ENCODE measurements around the gene SYAP1. TPM values are rescaled to one million over a fixed set of nuclear protein-coding genes. Genes with fewer than 3 reads are reported as not detected.

The SYAP1 gene
- total RNA-seq, 4 donors from 2014 or later = 10.6 to 26.4 (median 16.9) TPM

- intact Hi-C loops (cut with DNase I; ENCODE audit: low total_unique reads) (no loop called here), in situ Hi-C loops (cut with MboI; ENCODE audit: low sequenced_read_pairs in 4 of 4) (loop anchor here in 2 of 4 donors (25.0 kb wide), 3 partner anchors 187 to 1013 kb away; partner anchors contain the start of gene ZRSR2 (in 1 of the 2))
- H3K4me3 ChIP-seq = no peak overlapping the region
Observed at GRCh38 chrX:16700734-16701133, 18.7 kb upstream of the SYAP1 start.

GRCh38 chrX:16702700-16703599, 16.5 kb upstream of the SYAP1 start:
- ATAC-seq (no peak), DNase-seq (no peak)
- no peak overlapping the region for H3K27ac ChIP-seq
- intact Hi-C loops (cut with DNase I; ENCODE audit: low total_unique reads) = no loop called here
- no peaks in the 10 kb centered on the region for H3K4me1 ChIP-seq
- H3K36me3 ChIP-seq = no peaks in the 10 kb centered on the region
- H3K27me3 ChIP-seq = no peaks in the 10 kb centered on the region
- TF ChIP-seq CTCF (IDR thresholded peaks at IDR 0.05 in 4 of 5, conservative IDR thresholded peaks at IDR 0.05 in 1 of 5) (no peak), POLR2A (IDR thresholded peaks at IDR 0.05) (no peak)
- in situ Hi-C loops (cut with MboI; ENCODE audit: low sequenced_read_pairs in 4 of 4) = loop anchor here in 2 of 4 donors (25.0 kb wide), 3 partner anchors 184 to 1016 kb away; partner anchors contain the start of gene ZRSR2 (in 1 of the 2)
- no peak overlapping the region for H3K4me3 ChIP-seq
- no peaks in the 10 kb centered on the region for H3K9me3 ChIP-seq

More at GRCh38 chrX:16700734-16701133, 18.7 kb upstream of the SYAP1 start:
- Histone ChIP-seq H3K27me3 (no peaks in the 10 kb centered on the region), H3K36me3 (no peaks in the 10 kb centered on the region), H3K27ac (no peak overlapping the region), H3K4me1 (no peaks in the 10 kb centered on the region), H3K9me3 (no peaks in the 10 kb centered on the region)
- ATAC-seq (no peak), DNase-seq (no peak)
- TF ChIP-seq POLR2A (IDR thresholded peaks at IDR 0.05) (no peak), CTCF (IDR thresholded peaks at IDR 0.05 in 4 of 5, conservative IDR thresholded peaks at IDR 0.05 in 1 of 5) (no peak)

- Histone ChIP-seq H3K36me3 (no peaks in the 10 kb centered on the region), H3K27ac (no peak overlapping the region), H3K27me3 (no peaks in the 10 kb centered on the region), H3K9me3 (no peaks in the 10 kb centered on the region), H3K4me3 (no peak overlapping the region), H3K4me1 (no peaks in the 10 kb centered on the region)
- no peak for ATAC-seq
- DNase-seq = no peak
- no peak for TF ChIP-seq POLR2A (IDR thresholded peaks at IDR 0.05)
- no peak for TF ChIP-seq CTCF (IDR thresholded peaks at IDR 0.05 in 4 of 5, conservative IDR thresholded peaks at IDR 0.05 in 1 of 5)
- in situ Hi-C loops (cut with MboI; ENCODE audit: low sequenced_read_pairs in 4 of 4) = loop anchor here in 2 of 4 donors (25.0 kb wide), 3 partner anchors 182 to 1018 kb away; partner anchors contain the start of gene ZRSR2 (in 1 of the 2)
- intact Hi-C loops (cut with DNase I; ENCODE audit: low total_unique reads) = no loop called here
Observed at GRCh38 chrX:16705370-16705769, 14.0 kb upstream of the SYAP1 start.

- no peak for TF ChIP-seq CTCF (IDR thresholded peaks at IDR 0.05 in 4 of 5, conservative IDR thresholded peaks at IDR 0.05 in 1 of 5)
- H3K27me3 ChIP-seq = peaks cover 0 to 5% (median 4%) of the 10 kb centered on the region in 3 donors
- intact Hi-C loops (cut with DNase I; ENCODE audit: low total_unique reads) = no loop called here
Observed at GRCh38 chrX:16708016-16708415, 11.4 kb upstream of the SYAP1 start.

More at GRCh38 chrX:16708016-16708415, 11.4 kb upstream of the SYAP1 start:
- no peak overlapping the region for H3K4me3 ChIP-seq
- no peaks in the 10 kb centered on the region for H3K36me3 ChIP-seq
- ATAC-seq (no peak), DNase-seq (no peak)
- H3K9me3 ChIP-seq = no peaks in the 10 kb centered on the region
- H3K27ac ChIP-seq = no peak overlapping the region
- H3K4me1 ChIP-seq = peaks cover 0 to 2% of the 10 kb centered on the region in 2 donors
- in situ Hi-C loops (cut with MboI; ENCODE audit: low sequenced_read_pairs in 4 of 4) = loop anchor here in 2 of 4 donors (25.0 kb wide), 3 partner anchors 179 to 1021 kb away; partner anchors contain the start of gene ZRSR2 (in 1 of the 2)
